Right kidney (tissue), 1 donor: ENCODE results near the gene WDR18.

Source experiments
- DNase-seq: peaks from one replicate; pipeline ENCODE4 v3.0.0-alpha.2; 2016

The WDR18 gene

GRCh38 chr19:1007399-1008251 lies 23.5 kb downstream of the WDR18 start:
- DNase-seq, result no peak

- DNase-seq, result no peak
These were observed 24.3 kb downstream of the WDR18 start for GRCh38 chr19:1008268-1009040.

GRCh38 chr19:1009041-1009980 lies 25.2 kb downstream of the WDR18 start:
- no peak for DNase-seq

- no peak for DNase-seq
These were observed 25.9 kb downstream of the WDR18 start for GRCh38 chr19:1009981-1010538.

- DNase-seq, result no peak
These were observed 26.7 kb downstream of the WDR18 start for GRCh38 chr19:1010586-1011510.

GRCh38 chr19:1011831-1012333 lies 27.7 kb downstream of the WDR18 start:
- DNase-seq, result no peak

GRCh38 chr19:1012334-1012733 lies 28.2 kb downstream of the WDR18 start:
- DNase-seq, result no peak

- no peak for DNase-seq
These were observed 29.1 kb downstream of the WDR18 start for GRCh38 chr19:1013218-1013617.

GRCh38 chr19:1014161-1015060 lies 30.3 kb downstream of the WDR18 start:
- no peak for DNase-seq

- no peak for DNase-seq
These were observed 31.1 kb downstream of the WDR18 start for GRCh38 chr19:1015061-1015781.

GRCh38 chr19:1015782-1016646 lies 31.9 kb downstream of the WDR18 start:
- no peak for DNase-seq

GRCh38 chr19:1016647-1017114 lies 32.5 kb downstream of the WDR18 start:
- no peak for DNase-seq

- no peak for DNase-seq
These were observed 33.2 kb downstream of the WDR18 start for GRCh38 chr19:1017115-1017905.

- no peak for DNase-seq
These were observed 33.8 kb downstream of the WDR18 start for GRCh38 chr19:1017906-1018305.

GRCh38 chr19:1018393-1018792 lies 34.2 kb downstream of the WDR18 start:
- no peak for DNase-seq

GRCh38 chr19:1018932-1019615 lies 34.9 kb downstream of the WDR18 start:
- DNase-seq, result no peak
